Skin epidermis (tissue), 12 donors: ENCODE measurements around the gene CNFN.

Experiments
- H3K27ac ChIP-seq, 21 experiments: fragments of 200-600 bp; sonication (generic) in 11 of 21; one replicate each; pipeline ENCODE4 v1.5.0; 2020; ENCODE audit warnings: mild to moderate bottlenecking in 3 of 21, inconsistent platforms in 2 of 21, moderate library complexity in 2 of 21
- H3K4me3 ChIP-seq, 7 experiments: fragments of 200-600 bp; sonication (generic) in 2 of 7; one replicate each; pipeline ENCODE4 v1.5.0; 2020; ENCODE audit warnings: inconsistent platforms in 2 of 7, mild to moderate bottlenecking in 2 of 7, moderate library complexity in 1 of 7

CNFN gene, protein sequence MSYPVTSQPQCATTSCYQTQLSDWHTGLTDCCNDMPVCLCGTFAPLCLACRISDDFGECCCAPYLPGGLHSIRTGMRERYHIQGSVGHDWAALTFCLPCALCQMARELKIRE

DNA sequence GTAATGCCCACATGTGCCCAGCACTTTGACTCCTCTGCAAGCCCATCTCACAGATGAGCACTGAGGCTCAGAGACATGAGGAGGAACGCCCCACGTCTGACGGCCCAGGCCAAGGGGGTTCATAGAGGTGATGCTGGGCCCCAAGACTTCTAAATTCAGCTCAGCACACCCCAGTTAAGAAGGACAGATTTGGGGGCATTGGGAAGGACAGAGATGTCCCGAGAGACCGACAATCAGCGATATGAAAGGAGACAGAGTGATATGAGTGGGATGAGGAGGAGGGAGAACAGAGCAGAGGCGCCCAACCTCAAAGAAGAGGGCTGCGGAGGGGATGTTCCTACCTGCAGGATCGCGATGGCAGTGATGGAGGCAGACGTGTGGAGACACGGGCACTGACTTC, at the start of gene CNFN:
Gene CNFN (minus strand): TSS at position 399 of the 400 bp plus-strand sequence. CDS start 1,260 bp downstream, outside the sequence.
- peak within 1 kb of the TSS in 8 of 21 experiments; percentile 3 to 67 (median 32) for H3K27ac ChIP-seq
- peak within 1 kb of the TSS in 5 of 7 experiments; percentile 1 to 24 (median 12) for H3K4me3 ChIP-seq

DNA sequence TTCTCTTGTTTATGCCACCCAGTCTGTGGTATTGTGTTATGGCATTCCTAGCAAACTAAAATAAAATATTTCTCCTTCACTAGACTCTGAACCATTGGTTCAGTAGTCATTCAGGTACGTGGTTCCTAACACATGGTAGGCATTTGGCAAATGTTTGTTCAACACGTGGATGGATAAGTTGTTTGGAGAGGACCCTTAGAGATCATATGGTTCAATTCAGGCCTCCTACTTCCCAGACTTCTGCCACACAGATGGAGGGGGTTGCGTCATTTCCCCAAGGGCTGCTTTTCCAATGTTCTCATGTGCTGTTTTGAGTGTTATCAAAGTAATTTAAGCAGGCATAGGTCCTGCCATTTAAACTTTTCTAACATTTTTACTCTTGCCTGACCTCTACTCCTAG, 45.9 kb upstream of the CNFN start:
- Histone ChIP-seq H3K27ac (no peak overlapping the region), H3K4me3 (no peak overlapping the region)

DNA sequence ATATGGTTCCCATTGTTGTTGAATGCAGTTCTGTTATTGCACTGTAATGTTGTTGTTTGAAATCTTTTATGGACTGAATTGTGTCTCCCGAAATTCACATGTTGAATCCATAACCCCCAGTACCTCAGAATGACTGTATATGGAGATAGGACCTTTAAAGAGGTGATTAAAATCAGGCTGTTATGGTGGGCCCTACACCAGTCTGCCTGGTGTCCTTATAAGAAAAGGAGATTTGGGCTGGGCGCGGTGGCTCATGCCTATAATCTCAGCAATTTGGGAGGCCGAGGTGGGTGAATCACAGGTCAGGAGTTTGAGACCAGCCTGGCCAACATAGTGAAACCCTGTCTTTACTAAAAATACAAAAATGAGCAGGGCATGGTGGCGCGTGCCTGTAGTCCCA, 45.2 kb upstream of the CNFN start:
- H3K4me3 ChIP-seq: no peak overlapping the region
- H3K27ac ChIP-seq: peak overlapping the region in 1 of 21 experiments; percentile 40

DNA sequence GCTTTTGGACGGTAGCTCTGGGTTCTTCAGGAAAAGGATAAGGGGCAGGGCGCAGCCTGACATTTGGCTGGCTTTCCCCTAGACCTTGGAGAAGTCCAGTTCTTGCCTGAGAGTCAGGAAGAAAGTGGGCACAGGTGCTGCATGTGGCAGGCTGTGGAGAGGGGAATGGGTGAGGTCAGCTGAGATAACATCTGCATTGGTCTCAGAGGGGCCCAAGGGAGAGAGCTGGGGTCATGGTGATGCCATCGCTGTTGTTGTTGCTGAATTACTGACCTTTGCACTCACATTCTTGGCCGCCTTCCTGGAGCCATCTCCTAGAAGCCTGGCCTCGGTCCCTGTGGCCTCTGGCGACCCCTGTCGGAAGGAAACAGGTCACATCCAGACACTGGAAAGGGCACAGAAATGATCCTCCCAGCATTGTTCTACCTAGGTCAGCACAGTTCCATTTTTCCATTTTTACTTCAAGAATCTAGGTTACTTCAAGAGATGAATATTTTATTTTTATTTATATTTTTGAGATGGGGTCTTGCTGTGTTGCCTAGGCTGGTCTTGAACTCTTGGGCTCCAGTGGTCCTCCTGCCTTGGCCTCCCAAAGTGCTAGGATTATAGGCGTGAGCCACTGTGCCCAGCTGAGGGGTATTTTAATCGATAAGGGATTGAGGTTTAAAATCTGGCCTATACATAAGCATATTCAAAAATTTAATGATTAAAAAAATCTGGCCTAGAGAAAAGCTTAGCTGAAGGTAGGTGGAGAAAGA, 43.6 kb upstream of the CNFN start:
- Histone ChIP-seq H3K4me3 (no peak overlapping the region), H3K27ac (peak overlapping the region in 3 of 21 experiments; percentile 8 to 60 (median 57))

DNA sequence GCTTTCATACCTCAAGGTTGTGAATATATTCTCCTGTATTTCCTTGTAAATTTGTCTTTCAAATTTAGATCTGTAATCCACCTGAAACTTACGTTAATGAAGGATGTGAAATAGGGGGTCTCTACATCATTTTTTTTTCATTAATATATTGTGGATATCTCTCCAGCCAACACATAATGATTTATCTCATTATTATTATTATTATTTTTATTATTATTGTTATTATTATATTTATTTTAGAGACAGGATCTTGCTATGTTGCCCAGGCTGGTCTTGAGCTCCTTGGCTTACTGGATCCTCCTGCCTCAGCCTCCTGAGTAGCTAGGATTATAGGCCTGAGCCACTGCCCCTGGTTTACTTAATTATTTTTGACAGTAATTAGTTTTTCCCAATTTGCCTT, 41.4 kb upstream of the CNFN start:
- Histone ChIP-seq H3K4me3 (no peak overlapping the region), H3K27ac (no peak overlapping the region)

DNA sequence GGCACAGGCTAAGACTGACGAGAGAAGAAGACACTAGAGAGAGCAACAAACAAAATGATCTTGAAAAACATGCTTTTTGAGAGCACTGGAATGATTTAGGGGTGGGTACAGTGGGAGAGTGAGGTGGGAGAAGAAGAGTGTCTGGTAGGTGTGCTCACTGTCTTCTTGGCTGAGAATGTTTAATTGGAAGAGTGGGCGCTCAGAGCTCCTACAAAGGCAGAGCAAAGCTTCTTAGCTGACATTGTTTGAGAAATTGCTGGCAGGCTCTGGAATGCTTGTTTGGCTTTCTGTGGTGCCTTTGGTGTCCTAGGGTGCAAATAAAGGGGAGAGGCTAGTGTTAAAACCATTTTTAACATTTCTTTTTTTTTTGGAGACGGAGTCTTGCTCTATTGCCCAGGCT, 38.6 kb upstream of the CNFN start:
- H3K27ac ChIP-seq: no peak overlapping the region

DNA sequence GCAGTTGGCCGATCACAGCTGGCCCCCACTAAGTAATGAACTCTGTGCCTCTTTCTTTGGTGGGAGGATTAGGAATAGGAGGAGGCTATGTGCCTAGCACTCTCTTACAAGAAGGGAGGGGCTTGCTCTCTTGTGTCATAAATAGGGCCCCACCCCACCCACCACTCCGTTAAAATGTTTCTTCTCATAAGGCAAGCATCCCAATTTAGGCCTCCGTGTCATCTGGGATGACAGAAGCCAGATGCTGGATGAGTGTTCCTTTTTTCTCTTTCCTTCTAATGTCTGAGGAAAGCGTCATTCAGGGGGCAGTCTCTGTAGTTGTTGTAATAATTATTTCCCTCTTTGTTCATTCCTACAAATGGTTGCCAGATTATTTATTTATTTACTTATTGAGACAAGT, 37.2 kb upstream of the CNFN start, which contains the start of gene LIPE:
Gene LIPE (minus strand): TSS at position 76 of the 400 bp plus-strand sequence. CDS start 239 bp downstream, outside the sequence.
- Histone ChIP-seq H3K27ac (no peak within 1 kb of the TSS), H3K4me3 (no peak within 1 kb of the TSS)

More for the DNA sequence above, 38.6 kb upstream of the CNFN start:
- H3K4me3 ChIP-seq: no peak overlapping the region

DNA sequence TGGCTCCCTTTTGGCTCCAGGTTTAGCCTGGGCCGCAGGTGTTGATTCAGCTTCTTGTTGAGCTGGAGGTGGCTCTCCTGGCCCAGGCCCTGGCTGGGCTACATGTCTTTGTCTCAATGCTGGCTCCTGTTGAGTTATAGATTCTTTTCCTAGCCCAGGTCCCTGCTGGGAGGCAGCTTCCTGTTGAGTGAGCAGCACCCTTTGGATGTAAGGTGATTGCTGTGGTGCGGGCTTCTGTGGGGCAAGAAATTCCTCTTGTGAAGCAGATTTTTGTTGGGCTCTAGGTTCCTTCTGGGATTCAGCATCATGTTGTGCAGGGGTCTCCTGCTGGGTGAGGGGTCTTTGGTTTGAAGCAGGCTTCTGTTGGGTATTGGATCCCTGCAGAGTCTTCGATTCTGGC, 36.5 kb upstream of the CNFN start:
- Histone ChIP-seq H3K4me3 (no peak overlapping the region), H3K27ac (no peak overlapping the region)

DNA sequence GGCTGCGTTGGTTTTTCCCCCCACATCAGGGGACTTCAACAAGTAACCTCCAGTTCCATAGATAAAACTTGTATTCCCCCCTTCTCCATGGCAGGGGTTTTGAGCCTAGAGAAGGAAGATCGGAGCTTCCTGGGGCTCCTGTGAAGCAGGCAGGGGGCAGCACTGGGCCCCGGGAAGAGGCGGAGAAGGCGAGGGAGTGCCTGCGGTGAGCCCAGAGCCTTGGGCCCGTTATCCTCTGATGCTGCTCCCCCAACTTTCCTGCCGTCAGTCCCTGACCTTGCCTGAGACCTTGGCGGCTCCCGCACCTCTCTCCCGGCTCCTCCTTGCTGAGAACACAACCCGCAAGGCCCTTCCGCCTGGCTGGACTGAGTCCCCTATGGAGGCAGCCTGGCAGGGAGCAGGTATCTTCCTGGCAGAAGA, 34.6 kb upstream of the CNFN start:
- no peak overlapping the region for H3K4me3 ChIP-seq
- H3K27ac ChIP-seq: no peak overlapping the region

DNA sequence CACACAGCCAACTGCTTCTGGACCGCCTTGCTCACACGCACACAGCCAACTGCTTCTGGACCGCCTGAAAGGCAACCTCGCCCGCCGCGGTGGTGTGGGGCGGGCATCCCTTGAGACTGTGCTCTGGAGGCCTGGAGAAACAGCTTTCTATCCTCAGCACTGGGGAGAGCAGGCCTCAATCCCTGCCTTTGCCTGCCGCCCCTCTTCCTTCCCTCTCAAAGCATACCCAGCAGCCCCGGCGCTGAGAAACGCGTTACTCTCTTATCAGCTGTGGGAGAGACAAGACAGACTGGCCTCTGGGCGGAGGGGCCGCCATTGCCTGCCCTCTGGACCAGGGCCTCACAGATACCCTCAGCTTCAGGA, 34.2 kb upstream of the CNFN start:
- H3K27ac ChIP-seq: peak overlapping the region in 1 of 21 experiments; percentile 51
- peak overlapping the region in 3 of 7 experiments; percentile 46 to 55 (median 47) for H3K4me3 ChIP-seq

DNA sequence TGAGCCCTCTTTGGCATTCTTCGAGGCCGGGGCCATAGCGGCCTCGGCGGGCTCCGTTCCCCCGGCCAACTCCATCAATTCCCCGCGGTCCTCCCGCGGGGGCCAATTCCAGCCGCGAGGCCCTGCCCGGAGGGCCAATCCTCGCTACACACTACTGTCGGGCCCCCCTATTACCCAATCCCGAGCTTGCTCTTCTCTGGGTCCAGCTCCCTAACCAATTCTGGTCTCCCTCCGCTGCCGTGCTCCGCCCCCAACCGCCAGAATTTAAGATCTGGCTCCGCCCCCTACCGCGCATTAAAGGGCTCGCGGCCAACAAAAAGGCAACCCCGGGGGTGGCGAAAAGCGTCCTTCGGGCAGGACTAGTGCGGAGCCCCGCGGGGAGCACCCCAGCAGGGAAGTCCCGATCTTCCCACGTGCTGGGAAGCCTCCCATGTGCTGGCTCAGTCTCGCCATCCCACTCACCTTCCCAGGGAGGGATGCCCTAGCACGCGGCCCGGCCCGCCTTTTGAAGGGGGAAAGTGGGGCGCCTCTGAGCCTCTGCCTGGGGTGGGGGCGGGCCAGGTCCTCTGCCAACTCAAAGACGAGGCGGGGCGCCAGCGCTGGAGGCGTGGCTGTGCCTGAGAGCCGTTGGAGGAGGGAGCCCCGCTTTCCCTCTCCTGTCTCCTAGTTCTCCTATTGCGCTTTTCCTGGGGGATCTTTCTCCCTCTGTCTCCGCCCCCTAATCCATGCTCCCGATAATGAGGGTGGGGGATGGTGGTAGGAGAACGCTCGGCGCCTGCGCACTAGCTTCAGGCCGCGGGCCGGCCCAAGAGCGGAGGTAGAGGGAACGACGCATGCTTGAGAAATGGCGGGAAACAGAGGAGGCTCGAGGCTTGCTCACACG, 33.6 kb upstream of the CNFN start:
- H3K27ac ChIP-seq: peak overlapping the region in 18 of 21 experiments; percentile 10 to 78 (median 50)
- H3K4me3 ChIP-seq: peak overlapping the region; percentile 42 to 55 (median 47)

DNA sequence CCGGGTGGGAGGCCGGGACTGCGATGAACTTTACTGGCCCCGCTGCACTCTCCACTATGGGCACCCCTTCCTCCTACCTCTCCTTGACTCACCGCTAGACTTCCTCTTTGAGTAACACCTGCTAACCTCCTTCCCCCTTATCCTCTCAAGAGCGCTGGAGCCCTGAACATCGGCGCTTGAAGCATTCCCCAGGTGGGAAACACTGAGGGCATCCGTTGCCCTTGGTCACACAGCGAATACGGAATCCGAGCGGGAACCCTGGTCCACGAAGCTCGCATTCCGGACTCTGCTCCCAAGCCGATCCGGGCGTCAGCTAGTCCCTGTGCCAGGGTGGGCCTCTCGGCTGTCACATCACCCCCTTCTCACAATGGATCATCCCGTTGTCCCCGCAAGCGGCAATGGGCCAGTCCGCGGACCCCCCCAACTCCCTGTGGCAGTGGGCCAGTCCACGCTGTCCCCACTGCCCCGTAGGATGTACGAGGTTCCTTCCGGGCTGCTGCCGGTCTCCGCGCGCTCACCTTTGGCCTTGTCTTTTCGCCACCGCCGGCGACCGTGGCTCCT, 32.9 kb upstream of the CNFN start:
- H3K27ac ChIP-seq: peak overlapping the region in 19 of 21 experiments; percentile 10 to 78 (median 48)
- H3K4me3 ChIP-seq: peak overlapping the region; percentile 42 to 55 (median 47)

DNA sequence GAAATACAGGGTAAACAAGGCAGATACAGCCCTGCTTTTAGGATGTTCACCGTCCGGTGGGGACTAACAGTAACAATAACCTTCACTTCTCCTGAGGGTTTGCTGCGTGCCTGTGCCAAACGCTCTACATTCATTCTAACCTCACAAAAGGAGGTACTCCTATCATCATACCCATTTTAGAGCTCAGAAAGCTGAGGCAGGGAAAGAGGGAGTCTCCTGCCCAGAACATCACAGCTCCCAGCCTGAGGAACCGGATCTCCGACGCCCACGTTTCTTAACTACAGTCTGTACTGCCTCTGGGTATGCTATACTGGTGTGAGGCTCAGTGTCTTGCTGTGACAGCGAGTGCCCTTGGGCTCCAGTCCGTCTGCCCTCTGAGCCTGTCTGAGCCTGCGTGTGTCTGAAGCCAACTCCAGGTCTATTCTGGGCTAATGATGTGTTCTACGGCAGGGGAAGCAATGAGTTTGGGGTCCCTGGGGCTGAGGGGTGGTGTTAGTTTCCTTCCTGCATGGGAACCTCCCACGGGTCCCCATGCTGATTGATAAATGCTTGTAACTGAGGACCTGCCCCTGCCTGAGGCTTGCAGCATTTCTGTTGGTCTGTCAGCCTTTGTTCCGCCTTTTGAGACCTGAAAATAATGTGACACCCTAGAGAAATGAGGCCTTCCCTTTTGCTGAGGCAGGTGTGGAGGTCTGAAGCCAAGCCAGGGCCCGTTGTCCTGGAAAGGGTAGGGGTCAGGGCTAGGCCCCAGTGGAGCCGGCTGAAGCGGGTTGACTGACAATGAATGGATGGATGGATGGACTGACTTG, 32.2 kb upstream of the CNFN start:
- H3K4me3 ChIP-seq: peak overlapping the region; percentile 42 to 55 (median 47)
- H3K27ac ChIP-seq: peak overlapping the region in 17 of 21 experiments; percentile 20 to 78 (median 49)

DNA sequence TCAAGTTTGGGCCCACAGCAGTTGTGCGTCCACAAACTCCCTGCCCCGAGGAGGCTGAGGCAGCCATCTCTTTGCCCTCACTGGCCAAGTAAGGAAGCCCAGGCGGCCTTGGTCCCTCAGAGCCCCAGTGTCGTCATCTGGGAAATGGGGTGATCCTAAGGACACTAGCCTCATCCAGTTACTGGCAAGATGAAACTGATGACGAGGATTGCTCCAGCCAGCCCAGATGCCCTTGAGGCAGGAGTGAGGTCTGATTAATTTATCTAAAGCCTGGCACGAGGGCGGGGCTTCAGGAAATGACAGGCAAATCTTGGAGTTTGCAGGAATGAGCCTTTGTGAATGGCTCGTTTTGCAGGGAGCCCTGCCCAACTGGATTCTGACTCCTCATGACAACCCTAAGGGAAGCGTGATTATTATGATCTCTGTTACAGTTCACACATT, 31.5 kb upstream of the CNFN start:
- H3K27ac ChIP-seq: peak overlapping the region in 15 of 21 experiments; percentile 15 to 78 (median 37)
- H3K4me3 ChIP-seq: no peak overlapping the region

DNA sequence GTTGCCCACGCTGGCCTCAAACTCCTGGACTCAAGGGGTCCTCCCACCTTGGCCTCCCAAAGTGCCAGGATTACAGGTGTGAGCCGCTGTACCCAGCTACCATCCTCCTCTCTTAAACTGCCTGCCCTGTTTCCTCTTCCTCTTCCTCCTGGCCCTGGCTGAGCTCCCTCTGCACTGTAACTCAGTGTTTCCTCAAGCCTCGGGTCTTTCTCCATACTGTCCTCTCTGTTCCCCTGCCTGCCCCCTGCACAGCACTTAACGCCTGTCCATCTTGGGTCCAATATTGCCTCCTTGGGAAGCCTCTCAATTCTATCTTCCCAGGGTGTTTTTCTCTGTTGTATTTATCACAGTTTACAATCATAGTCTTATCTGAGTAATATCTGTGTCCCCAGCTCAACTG, 31.0 kb upstream of the CNFN start:
- Histone ChIP-seq H3K27ac (peak overlapping the region in 11 of 21 experiments; percentile 22 to 52 (median 37)), H3K4me3 (no peak overlapping the region)

DNA sequence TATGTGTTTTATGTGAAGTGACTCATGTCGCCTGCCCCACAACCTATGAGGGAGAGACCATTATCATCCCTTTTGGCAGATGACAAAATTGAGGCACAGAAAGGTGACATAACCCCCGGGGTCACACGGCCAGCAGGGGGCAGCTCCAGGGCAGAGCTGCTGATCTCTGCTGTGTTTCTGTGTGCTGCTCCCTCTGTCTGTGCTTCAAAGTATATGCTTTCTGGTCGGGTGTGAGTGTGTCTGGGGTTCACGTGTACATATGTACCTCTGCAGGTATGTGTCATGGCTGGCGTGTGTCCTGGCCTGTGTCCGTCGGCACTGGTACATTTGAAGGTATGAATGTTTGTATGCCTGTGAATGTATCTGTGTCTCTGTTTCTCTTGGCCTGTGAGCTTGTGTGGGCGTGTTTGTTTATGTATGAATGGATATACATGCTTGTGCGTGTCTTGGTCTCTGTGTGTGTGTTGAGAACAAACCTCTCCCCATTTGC, 30.0 kb upstream of the CNFN start:
- Histone ChIP-seq H3K4me3 (no peak overlapping the region), H3K27ac (peak overlapping the region in 1 of 21 experiments; percentile 52)

DNA sequence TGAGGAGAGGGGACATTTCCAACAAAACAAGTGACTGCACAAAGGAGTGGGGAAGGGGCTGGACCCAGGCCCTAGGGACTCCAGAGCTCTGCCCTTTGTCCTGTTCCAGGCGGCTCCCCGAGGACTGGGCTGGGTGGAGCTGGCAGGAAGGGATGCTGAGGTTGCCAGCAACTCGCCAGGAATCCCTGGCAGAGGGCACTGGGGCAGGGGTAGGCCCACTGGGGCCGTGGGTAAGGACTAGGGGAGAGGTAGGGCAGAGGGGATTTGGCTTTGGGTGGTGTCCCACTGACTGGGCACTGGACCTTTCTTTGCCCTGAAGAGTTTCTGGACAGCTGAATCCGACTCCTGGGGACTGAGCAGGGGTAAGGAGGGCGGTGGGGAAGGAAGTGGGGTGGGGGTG, 29.2 kb upstream of the CNFN start:
- Histone ChIP-seq H3K27ac (peak overlapping the region in 4 of 21 experiments; percentile 3 to 52 (median 34)), H3K4me3 (no peak overlapping the region)

DNA sequence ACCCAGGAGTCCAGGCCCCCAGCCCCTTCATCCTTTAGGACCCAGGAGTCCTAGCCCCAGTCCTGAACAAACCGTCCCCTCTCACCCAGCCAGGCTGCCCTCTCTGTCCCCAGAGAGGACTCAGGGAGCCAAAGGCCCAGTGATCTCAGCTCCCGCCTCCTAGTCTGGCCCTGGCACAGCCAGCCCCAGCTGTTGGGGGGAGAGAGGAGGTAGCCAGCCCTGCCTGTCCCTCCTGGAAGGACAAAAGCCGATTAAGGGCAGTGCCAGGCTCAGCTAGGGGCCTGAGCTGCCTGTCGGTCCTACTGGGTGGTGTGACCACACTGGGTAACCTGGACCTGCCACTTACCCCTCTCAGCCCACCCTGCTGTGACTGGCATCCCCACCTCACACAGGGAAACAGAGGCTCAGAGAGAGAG, 22.6 kb upstream of the CNFN start:
- Histone ChIP-seq H3K4me3 (no peak overlapping the region), H3K27ac (no peak overlapping the region)

DNA sequence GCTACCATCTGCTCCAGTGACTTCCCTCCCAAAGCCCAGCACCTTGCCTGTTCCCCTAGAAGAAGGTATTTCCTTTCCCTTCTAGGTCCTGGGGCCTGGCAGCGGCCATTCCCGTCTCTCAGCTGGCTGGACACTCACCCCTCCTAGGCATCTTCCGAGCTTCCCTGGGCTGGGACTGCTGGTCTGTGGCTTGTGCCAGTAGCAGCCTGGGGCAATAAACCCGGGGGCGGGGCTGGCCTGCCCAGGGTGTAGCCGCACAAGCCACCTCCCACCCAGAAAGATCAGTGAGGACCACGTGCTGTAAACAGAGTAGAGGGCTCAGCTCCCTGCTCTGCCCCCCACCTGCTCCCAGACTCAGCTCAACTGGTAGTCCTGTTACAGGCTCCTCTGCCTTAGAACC, 22.1 kb upstream of the CNFN start:
- H3K27ac ChIP-seq: no peak overlapping the region
- H3K4me3 ChIP-seq: no peak overlapping the region
